Measurements from ENCODE around the gene AUH. TPM values are rescaled to one million over a fixed set of nuclear protein-coding genes. Genes with fewer than 3 reads are reported as not detected.
"Not testable (repeated sequence)": the region's sequence is repeated elsewhere in the genome, so short reads cannot be mapped to it uniquely, and the experiment has no call there.

The AUH gene
- total and polyA plus RNA-seq, 2 donors from 2014 or later, result 31.6 to 63.5 TPM

DNA sequence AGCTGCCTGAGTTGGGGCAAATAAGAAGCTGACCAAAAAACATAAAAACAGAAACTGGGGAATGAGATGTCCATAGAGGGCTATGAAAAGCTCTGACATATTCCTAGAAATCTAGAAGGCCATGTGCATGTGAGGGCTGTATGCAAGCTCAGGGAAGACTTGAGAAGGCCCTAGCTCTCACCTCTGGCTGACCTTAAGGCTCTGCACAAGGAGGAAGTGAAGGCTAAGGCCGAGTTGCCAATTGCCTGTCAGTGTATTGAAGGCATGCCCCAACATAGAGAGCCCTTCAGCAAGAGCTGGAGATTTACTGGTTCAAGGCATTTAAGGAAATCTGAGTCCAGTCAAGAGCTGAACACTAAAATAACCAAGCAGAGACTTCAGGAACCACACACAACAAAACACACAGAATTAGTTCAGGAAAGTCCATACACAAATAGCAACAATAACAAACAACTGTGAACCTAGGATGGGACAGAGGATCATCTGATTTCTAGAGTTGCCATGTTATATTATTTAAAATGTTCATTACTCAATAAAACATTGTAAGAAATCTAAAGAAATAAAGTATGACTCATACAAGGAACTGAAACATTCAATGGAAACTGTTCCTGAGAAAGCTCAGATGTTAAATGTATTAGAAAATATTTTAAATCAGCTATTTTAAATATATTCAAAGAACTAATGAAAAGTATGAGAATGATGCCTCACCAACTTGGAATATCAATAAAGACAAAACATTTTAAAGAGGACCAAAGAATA, 161.8 kb downstream of the AUH start:
- Histone ChIP-seq H3K4me1 (ENCODE audit: control insufficient read depth in 2 of 3, insufficient read depth in 2 of 3, low read depth in 1 of 3, low read length in 3 of 3) (peaks cover 11 to 38% (median 23%) of the 10 kb centered on the region in 3 donors), H3K27me3 (ENCODE audit: control insufficient read depth, insufficient read depth, low read length) (no peaks in the 10 kb centered on the region), H3K9me3 (ENCODE audit: control insufficient read depth in 2 of 3, insufficient read depth in 1 of 3, low read length in 3 of 3) (peaks cover 0 to 5% (median 0%) of the 10 kb centered on the region in 3 donors), H3K9ac (ENCODE audit: low read length in 3 of 3) (no peak overlapping the region), H3K4me3 (ENCODE audit: low read length in 3 of 3) (no peak overlapping the region), H3K27ac (ENCODE audit: low read depth in 2 of 2, low read length in 2 of 2) (no peak overlapping the region), H3K36me3 (ENCODE audit: control insufficient read depth in 2 of 3, insufficient read depth in 3 of 3, low read length in 3 of 3) (no peaks in the 10 kb centered on the region)
- intact Hi-C loops (cut with DNase I), result no loop called here
- TF ChIP-seq, protein P1, sequence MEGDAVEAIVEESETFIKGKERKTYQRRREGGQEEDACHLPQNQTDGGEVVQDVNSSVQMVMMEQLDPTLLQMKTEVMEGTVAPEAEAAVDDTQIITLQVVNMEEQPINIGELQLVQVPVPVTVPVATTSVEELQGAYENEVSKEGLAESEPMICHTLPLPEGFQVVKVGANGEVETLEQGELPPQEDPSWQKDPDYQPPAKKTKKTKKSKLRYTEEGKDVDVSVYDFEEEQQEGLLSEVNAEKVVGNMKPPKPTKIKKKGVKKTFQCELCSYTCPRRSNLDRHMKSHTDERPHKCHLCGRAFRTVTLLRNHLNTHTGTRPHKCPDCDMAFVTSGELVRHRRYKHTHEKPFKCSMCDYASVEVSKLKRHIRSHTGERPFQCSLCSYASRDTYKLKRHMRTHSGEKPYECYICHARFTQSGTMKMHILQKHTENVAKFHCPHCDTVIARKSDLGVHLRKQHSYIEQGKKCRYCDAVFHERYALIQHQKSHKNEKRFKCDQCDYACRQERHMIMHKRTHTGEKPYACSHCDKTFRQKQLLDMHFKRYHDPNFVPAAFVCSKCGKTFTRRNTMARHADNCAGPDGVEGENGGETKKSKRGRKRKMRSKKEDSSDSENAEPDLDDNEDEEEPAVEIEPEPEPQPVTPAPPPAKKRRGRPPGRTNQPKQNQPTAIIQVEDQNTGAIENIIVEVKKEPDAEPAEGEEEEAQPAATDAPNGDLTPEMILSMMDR (IDR thresholded peaks at IDR 0.05; ENCODE audit: borderline replicate concordance, extremely low read depth, insufficient read depth), result no peak
- no peak for DNase-seq
- FAIRE-seq, result peak; percentile 49

DNA sequence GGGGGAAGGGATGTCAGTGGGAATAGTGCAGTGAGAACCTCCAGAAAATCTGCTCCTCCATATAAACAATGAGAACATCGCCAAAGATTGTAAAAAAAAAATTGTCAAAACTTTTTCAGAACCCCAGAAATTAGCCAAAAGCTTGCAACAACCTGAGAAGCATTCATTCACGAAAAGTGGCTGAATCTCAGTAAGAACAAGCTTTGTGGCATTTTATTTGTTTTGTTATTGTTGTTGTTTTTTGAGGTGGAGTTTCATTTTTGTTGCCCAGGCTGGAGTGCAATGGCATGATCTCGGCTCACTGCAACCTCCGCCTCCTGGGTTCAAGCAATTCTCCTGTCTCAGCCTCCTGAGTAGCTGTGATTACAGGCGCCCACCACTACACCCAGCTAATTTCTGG, 162.8 kb downstream of the AUH start:
- intact Hi-C loops (cut with DNase I); DNase-seq; H3K36me3 ChIP-seq (ENCODE audit: control insufficient read depth in 2 of 3, insufficient read depth in 3 of 3, low read length in 3 of 3); H3K9ac ChIP-seq (ENCODE audit: low read length in 3 of 3); H3K9me3 ChIP-seq (ENCODE audit: control insufficient read depth in 2 of 3, insufficient read depth in 1 of 3, low read length in 3 of 3); FAIRE-seq; H3K4me3 ChIP-seq (ENCODE audit: low read length in 3 of 3); H3K27me3 ChIP-seq (ENCODE audit: control insufficient read depth, insufficient read depth, low read length): not testable (repeated sequence)
- Histone ChIP-seq H3K27ac (ENCODE audit: low read depth in 2 of 2, low read length in 2 of 2) (peak overlapping the region; percentile 5 to 92), H3K4me1 (ENCODE audit: control insufficient read depth in 2 of 3, insufficient read depth in 2 of 3, low read depth in 1 of 3, low read length in 3 of 3) (peaks cover 15 to 48% (median 30%) of the 10 kb centered on the region in 3 donors)

DNA sequence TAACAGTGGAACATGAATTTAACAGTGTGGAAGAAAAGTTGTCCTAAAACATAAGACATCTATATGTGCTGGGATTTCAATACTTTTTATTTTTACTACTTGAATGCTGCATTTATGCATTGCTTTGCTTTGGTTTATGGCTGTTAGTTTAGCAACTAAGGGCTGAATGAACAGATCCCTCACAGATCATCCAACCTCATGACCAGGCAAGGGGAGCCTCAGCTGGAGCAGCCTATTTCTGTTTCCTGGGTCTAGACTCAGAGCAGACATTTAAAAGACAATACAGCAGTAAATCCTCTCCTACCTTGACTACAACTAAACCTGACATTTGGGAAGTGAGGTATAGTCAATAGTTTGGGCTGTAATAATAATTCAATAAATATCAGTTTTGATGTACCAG, 163.3 kb downstream of the AUH start:
- Histone ChIP-seq H3K9ac (ENCODE audit: low read length in 3 of 3) (no peak overlapping the region), H3K36me3 (ENCODE audit: control insufficient read depth in 2 of 3, insufficient read depth in 3 of 3, low read length in 3 of 3) (no peaks in the 10 kb centered on the region), H3K9me3 (ENCODE audit: control insufficient read depth in 2 of 3, insufficient read depth in 1 of 3, low read length in 3 of 3) (peaks cover 0 to 5% (median 0%) of the 10 kb centered on the region in 3 donors), H3K27me3 (ENCODE audit: control insufficient read depth, insufficient read depth, low read length) (no peaks in the 10 kb centered on the region), H3K4me1 (ENCODE audit: control insufficient read depth in 2 of 3, insufficient read depth in 2 of 3, low read depth in 1 of 3, low read length in 3 of 3) (peaks cover 15 to 50% (median 32%) of the 10 kb centered on the region in 3 donors), H3K27ac (ENCODE audit: low read depth in 2 of 2, low read length in 2 of 2) (peak overlapping the region; percentile 5 to 92), H3K4me3 (ENCODE audit: low read length in 3 of 3) (no peak overlapping the region)
- no peak for FAIRE-seq
- TF ChIP-seq, protein P1 (IDR thresholded peaks at IDR 0.05; ENCODE audit: borderline replicate concordance, extremely low read depth, insufficient read depth), result no peak
- intact Hi-C loops (cut with DNase I), result no loop called here
- no peak for DNase-seq

DNA sequence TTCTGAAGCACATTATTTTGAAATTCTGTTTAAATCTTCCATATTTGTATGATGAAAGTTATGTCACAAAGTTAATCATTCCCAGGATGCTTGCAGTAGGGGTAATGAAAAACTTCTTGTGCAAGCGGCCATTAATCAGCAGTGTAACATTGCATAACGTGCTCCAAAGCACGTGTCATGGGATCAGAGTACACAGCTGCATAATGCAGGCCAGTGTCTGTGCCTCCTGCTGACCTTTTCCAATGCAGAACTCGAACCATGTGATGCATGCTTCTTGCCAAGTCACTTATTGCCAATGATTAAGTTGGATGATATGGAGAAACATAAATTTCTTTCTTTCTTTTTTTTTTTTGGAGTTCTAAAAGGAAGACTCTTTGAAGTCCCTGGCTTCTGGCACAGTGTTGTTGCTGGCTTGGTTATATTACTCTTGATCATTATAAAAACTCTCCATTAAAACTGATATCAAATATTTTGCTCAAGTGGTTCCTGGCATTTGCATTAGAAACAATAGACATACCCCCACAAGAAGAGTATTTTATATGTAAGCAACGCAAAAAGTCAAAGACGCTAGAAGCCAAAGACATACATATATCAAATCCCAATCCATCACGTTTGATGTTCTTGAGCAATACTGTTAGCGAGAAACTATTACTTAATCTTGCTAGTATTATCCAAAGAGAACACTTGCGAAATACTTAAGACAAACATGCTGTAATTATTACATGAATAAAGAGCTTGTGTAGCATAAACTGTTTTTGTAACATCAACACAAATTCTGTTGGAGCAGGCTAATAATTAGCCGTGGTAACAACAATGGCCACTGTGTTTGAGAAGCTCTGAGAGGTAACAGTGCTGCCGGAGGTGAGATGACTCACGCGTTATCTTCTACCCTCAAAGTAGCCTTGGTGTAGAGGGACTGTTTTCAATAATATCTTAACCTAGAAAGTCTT, 164.2 kb downstream of the AUH start:
- H3K9ac ChIP-seq (ENCODE audit: low read length in 3 of 3), result no peak overlapping the region
- peak overlapping the region in 1 of 3 donors; percentile 5 for H3K4me3 ChIP-seq (ENCODE audit: low read length in 3 of 3)
- TF ChIP-seq, protein P1 (IDR thresholded peaks at IDR 0.05; ENCODE audit: borderline replicate concordance, extremely low read depth, insufficient read depth), result no peak
- FAIRE-seq, result peak; percentile 90
- H3K9me3 ChIP-seq (ENCODE audit: control insufficient read depth in 2 of 3, insufficient read depth in 1 of 3, low read length in 3 of 3), result no peaks in the 10 kb centered on the region
- intact Hi-C loops (cut with DNase I), result no loop called here
- H3K27ac ChIP-seq (ENCODE audit: low read depth in 2 of 2, low read length in 2 of 2), result peak overlapping the region; percentile 99 to 100
- H3K27me3 ChIP-seq (ENCODE audit: control insufficient read depth, insufficient read depth, low read length), result no peaks in the 10 kb centered on the region
- H3K4me1 ChIP-seq (ENCODE audit: control insufficient read depth in 2 of 3, insufficient read depth in 2 of 3, low read depth in 1 of 3, low read length in 3 of 3), result peaks cover 16 to 52% (median 35%) of the 10 kb centered on the region in 3 donors
- DNase-seq, result peak in 4 of 5 donors; percentile 85 to 96 (median 90)
- H3K36me3 ChIP-seq (ENCODE audit: control insufficient read depth in 2 of 3, insufficient read depth in 3 of 3, low read length in 3 of 3), result no peaks in the 10 kb centered on the region

Measured in kidney (tissue), 14 donors.